Loucy (cell line): Measurements from ENCODE around the gene DMRTB1.

Experiments
- EZH2phosphoT487 ChIP-seq: fragments of 200-600 bp; IDR thresholded peaks from 2 replicates; pipeline ENCODE4 v1.6.1; 2018; ENCODE audit warnings: antibody characterized with exemption, mild to moderate bottlenecking, moderate library complexity, borderline replicate concordance
- TF ChIP-seq, protein P1 (sequence below): fragments of 200-600 bp; sonication (generic); conservative IDR thresholded peaks from 2 replicates; pipeline ENCODE4 v1.5.1; 2014; ENCODE audit warnings: mild to moderate bottlenecking, antibody characterized with exemption, low read length

DNA sequence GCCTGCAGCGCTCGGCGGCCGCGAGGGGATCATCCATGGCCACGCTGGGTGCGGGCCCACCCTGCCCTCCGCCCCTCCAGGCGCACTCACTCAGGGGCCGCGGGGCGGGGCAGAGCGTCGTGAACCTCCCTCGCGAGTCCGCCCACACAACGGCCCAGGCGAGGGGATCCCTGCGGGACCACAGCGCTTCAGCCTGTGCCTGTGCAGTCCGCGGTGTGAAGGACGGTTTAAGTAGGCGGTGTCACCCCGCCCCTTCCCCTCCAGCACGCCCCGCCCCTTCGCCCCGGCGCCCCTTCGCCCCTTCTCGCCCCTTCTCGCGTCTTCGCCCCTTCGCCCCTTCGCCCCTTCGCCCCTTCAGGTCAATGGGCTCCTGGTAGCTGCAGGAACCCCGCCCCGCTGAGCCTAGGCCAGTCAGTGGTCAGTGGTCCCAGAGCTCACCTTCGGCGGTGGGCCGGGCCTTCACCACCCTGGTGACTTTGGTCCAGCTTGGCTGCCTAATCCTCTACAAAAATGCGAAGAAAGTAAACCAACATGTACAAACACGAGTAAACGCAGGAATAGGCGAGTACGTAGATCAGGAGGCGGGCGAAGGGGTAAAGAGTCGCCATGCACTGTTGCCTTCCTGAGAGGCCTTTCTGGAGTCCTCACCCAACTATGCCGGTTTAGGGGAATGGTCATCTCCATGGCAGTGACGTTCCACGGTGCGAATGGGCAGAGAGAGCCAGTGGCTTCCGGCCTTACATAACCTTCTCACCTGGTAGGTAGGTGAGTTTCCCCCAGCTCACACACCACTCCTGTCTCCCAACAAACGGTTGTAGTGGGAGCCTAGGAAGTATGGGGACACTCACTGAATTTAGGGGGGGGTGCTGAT lies 19.6 kb upstream of the DMRTB1 start:
- TF ChIP-seq, protein P1, sequence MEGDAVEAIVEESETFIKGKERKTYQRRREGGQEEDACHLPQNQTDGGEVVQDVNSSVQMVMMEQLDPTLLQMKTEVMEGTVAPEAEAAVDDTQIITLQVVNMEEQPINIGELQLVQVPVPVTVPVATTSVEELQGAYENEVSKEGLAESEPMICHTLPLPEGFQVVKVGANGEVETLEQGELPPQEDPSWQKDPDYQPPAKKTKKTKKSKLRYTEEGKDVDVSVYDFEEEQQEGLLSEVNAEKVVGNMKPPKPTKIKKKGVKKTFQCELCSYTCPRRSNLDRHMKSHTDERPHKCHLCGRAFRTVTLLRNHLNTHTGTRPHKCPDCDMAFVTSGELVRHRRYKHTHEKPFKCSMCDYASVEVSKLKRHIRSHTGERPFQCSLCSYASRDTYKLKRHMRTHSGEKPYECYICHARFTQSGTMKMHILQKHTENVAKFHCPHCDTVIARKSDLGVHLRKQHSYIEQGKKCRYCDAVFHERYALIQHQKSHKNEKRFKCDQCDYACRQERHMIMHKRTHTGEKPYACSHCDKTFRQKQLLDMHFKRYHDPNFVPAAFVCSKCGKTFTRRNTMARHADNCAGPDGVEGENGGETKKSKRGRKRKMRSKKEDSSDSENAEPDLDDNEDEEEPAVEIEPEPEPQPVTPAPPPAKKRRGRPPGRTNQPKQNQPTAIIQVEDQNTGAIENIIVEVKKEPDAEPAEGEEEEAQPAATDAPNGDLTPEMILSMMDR = no peak
- no peak for TF ChIP-seq EZH2phosphoT487
